Kidney tubule cell (primary cell): ENCODE data around the gene PHLDB3.
"Not testable (repeated sequence)": the region's sequence is repeated elsewhere in the genome, so short reads cannot be mapped to it uniquely, and the experiment has no call there.

Source experiments
- DNase-seq: peaks from one replicate; pipeline ENCODE4 v3.0.0-alpha.2; 2018; ENCODE audit warnings: low spot score

The PHLDB3 gene

DNA sequence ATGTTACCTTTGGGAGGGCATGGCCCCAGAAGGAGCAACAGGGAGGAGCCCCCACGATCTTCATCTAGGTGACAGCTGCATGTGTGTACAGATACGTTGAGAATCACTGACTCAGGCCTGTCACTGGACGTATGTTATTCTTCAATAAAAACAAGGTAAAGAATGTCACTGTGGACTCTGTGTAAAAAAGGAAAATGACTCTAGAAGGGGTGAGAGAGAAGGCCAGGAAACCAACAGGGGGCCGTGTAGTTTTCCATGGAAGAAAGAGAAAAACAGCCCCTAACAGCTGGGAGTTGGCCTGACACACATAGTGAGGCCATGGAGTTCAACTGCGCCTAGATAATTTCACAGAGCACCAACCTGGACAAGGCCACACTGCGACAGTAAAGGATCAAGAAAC, 37.3 kb downstream of the PHLDB3 start:
- DNase-seq, result no peak

DNA sequence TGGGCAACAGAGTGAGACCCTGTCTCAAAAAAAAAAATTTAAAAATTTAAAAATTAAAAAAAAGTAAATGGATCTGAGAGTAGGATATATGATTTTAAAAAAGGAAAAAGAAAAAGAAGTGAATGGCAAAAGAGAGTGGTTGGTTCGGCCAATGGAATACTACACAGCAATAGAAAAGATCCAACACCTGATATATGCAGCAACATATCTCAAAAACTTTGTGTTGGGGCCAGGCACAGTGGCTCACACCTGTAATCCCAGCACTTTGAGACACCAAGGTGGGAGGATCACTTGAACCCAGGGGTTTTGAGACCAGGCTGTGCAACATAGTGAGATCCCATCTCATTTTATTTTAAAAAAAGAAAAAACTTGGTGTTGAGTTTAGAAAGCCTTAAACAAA, 37.8 kb downstream of the PHLDB3 start:
- DNase-seq, result no peak

DNA sequence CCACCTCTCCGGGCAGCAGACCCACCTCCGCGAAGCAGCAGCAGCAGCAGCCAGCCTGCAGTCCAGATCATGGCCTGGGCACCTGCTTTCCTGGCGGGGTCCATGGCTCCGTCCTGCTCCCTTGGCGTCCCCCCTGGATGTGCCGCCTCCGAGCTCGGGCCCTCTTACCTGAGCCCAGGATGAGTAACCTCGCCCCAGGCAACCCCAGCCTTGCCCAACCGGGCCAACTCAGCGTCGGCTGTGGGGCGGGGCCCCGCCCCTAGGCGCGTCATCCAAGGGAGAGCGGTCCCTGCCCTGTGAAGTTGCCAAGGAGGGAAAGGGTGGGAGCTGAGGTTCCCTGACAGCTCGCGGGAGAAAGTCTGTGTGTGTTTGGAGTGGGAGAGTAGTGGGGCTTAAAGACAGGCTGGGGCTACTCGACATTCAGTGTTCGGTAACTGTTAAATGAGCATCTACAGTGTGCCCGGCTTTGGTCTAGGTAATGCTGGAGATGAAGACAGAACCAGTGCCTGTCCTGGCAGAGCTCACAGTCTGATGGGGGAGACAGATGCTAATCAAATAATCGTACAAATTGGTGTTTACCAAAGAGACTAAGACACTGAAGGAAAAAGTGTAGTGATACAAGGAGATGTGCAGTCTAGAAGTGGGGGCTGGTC, 39.0 kb downstream of the PHLDB3 start, which contains the start of gene LYPD3:
TSS of gene LYPD3 (minus strand) at position 141 of the 653 bp plus-strand sequence. CDS start at position 104, 37 bp downstream.
- DNase-seq, result peak; percentile 70

DNA sequence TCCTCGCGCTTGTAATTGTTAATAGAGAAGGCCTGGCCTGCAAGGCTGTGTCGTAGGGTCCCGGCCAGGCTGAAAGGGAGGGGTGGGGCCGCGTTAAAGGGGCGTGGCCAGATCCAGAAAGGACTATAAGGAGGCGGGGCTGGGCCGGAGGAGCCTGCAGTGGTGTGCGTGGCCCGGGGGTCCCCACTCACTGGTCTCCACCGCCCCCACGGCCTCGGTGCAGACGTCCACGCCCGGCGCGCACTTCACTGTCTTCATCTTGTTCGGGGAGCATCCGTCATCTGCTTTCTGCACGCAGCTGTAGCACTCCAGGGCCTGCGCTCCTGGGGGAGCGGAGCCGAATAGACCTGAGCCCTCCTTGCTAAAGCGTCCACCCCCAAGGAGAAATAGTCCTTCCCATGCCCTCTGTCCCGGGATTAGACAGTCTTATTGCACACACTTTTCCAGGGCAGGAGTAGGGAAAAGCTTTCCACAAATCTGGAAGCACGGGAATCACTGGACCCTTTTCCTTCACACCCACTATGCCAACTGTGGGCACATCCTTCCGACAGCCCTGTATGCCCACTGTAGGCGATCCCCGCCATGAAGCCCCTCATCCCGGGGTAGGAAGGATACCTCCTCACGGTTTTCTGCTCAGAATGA, 40.3 kb downstream of the PHLDB3 start:
- no peak for DNase-seq

DNA sequence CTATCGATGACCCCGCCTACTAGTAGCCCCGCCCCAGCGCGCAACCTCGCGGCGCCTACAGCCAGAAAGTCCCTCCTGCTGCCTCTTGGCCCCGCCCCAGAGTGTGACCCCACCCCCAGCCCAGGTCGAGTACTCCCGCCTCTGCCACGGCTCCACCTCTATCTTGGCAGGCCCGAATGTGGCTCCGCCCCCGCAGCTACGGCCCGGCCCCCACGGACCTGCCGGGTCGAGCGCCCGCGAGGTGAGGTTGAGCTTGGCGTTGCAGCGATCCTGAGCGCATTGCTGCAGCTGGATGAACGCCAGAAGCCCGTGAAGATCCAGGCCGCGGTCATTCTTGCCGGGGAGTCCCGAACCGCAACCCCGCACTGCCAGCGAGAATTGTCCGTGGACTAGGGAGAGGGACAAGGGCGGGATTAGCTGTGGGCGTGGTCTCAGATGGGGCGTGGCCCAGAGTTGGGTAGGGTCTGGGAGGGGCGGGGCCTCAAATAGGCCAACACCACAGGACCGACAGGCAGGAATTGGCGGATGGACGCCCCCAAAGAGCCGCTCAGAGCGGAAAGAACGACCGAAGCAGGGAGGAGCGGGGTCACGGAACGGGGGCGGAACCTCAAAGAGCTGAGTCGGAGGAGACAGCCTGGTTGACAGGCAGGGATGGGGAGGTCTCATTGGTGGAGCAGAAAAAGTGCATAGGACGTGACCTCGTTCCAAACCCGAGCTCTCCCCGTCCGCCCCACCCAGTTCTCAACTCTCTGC, 41.0 kb downstream of the PHLDB3 start:
- peak; percentile 91 for DNase-seq

DNA sequence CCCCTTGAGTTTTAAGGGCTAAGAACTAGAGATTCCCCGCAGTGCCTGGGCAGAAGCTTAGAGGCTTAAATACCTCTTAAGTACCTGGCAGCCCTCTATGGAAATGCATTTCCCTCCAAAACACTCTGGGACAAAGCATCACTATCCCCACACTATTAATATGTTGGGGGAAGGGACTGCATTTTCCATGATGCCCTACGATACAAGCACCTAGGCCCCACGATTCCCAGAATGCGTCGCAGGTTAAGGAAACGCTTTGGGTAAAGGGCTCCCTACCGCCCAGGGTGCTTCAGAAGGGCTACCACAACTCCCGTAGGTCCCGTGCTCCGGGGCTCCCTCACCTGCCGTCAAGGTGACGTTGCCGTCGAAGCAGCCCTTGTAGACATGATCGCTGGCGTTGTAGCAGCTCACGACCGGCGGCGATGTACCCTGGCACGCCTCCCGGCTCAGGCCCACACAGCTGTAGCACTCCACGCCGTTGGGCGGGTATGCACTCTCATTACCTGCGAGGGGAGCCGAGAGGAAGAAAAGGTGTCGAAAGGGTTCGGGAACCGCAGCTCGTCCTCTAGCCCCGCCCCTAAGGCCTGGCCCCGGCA, 41.7 kb downstream of the PHLDB3 start:
- DNase-seq, result no peak

DNA sequence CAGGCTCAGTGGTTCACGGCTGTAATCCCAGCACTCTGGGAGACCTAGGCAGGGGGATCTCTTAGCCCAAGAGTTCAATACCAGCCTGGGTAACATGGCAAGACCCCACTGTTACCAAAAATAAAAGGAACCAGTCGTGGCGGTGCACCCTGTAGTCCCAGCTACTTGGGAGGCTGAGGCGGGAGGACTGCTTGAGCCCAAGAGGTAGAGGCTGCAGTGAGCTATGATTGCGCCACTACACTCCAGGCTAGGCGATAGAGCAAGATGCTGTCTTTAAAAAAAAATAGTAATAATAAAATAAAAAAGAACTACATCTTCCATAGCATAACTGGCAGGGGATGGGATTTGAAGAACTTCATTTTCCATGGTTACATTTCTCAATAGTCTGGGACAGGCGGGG, 42.2 kb downstream of the PHLDB3 start:
- DNase-seq, result no peak

DNA sequence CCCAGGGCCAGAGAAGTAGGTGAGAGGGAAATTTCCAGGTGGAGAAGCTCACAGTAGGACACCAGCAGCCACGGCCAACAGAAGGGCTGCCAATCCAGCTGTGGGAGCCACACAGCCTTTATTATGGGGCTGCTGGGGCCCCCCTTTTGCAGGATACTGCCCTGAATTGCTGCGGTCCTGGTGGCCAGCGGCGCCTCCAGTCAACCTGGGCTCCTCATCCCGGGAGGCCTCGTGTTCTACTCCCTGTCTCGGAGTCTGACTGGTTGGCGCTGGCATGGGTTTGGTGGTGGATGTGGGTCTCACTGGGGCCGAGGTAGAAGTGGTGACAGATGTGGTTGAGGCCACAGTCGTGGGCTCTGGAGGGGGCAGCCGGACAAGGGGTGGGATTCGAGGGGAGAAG, 43.2 kb downstream of the PHLDB3 start:
- no peak for DNase-seq

DNA sequence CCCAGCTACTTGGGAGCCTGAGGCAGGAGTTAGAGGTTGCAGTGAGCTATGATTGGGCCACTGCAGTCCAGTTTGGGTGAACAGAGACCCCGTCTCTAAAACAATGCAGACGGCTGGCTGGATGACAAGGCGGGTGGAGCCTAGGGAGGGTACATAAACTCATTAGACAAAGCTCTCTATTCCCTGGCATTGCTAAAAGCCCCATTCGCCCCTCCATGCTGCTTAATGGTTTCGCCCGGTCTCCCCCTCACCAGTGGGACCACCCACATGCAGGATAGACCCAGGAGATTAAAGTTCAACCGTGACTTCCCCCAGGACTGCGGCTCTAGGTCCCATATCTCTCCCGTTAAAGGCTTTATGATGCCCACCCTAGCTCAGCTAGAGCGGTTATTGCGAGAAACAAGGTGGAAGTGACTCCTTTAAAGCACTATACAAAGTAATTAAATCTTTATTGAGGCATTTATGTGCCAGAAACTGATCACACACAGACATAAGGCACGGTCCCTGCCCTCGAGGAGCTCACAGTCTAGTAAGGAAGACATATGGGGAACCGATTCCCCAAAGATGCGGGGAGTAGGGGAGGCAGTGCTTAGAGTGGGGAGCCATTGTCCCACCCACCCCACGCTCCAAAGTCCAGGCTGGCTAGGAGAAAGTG, 44.1 kb downstream of the PHLDB3 start:
- DNase-seq, result no peak

DNA sequence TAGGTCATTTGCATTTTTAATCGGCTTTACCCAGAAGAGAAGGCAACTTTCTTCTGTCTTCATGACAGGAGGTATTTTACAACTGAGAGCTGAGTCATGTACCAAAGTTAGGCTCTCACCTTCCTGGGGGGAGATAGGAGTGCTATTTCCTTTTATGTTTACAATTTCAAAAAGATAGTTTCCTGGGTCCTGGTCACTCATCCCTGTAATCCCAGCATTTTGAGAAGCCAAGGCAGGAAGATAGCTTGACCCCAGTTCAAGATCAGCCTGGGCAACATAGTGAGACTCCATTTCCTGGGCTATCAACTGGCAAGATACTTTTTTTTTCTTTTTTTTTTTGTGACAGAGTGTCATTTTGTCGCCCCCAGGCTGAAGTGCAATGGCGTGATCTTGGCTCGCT, 46.7 kb downstream of the PHLDB3 start:
- peak; percentile 32 for DNase-seq

DNA sequence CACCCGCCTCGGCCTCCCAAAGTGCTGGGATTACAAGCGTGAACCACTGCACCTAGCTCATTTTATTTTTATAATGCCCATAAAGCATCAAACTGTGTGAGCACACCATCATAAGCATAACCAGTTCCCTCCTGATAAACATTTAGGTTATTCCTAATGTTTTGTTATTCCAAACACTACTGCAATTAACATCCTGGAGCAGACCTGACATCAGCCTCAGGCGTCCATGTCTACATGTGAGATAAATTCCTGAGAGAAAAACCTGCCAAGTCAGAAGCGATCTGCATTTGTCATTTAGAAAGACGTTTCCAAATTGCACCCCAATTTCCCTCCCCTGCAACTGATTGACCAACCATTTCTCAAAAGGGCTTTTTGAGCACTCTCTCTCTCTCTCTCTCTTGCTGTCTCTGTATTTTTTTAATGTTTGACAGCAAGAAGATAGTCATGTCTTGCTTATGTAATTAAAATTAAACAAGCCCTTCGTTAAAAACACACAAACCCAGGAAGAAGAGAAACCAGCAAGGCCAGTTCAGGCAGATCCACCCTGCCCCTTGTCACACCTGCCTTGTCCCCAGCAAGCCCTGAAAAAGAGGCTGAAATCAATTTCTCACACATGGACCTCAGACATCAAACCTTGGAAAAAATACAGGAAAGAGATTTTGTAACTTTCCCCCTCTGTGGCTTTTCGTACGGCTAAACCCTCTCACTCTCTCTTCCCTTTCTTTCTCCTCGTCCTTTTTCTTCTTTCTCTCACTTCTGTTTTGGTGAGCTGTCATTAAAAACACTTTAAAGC, 49.0 kb downstream of the PHLDB3 start:
- no peak for DNase-seq

DNA sequence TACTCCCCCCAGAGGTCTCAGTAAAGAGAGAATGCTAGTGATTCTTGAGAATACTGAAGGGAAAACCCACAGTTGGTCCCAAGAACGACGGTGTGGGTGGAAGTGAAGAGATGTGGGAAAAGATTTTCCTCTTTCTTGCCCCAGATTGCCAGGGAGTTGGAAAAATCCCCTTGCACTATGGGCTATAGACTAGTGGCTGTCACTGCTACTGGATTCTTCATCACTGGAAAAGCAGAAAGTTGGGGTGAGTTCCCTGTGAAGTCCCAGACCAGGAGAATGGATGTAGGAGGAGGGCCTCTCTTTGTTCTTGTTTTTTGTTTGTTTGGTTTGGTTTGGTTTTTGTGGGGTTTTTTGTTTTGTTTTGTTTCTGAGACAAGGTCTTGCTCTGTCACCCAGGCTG, 50.5 kb downstream of the PHLDB3 start:
- DNase-seq, result no peak

DNA sequence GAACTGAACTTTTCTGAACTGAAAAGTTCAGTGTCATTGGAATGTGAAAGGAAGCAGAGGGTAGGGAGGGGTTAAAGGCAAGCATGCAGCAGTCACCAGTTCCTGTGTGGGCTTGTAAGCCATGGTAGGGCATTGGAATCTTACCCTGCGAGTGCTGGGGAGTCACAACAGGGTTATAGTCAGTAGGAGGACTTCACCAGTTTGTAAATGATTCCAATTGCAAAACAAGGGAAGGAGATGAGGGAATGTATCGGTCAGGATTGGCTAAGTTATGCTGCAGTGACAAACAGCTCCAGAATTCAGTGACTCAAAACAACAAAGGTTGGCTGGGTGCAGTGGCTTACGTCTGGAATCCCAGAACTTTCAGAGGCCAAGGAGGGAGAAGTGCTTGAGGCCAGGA, 52.0 kb downstream of the PHLDB3 start:
- DNase-seq, result no peak

DNA sequence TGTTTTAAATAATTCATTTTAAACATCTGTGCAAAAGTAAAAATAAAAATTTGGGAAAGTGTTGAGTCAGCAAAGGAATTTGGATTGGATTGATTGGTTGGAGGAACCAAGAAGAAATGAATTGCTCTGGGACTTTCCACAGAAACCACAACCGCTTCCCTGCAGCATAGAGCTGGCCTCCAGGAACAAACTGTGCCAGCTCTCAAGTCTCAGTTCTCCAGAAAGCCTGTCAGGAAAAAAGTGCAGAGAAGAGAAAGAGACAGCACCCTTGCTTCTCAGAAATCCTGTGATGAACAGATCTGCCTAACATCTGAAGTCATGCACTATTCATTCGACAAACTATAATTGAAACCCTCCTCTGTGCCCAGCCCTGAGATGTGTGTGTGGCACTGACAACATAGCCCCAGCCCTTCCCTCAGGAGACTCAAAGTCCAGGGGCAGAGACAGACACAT, 54.0 kb downstream of the PHLDB3 start:
- peak; percentile 69 for DNase-seq

DNA sequence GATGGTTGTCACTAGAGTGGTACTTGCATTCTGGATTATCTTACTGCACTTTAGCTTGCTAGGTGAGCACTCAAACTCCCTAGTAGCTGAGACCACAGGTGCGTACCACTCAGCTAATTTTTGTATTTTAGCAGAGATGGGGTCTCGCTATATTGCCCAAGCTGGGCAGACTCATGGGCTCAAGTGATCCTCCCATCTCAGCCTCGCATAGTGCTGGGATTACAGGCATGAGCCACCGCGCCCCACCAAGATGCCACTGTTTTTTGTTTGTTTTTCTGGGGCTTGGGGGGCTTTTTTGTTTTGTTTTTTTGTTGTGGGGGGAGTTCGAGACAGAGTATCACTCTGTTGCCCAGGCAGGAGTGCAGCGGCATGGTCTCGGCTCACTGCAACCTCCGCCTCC, 56.9 kb downstream of the PHLDB3 start:
- no peak for DNase-seq

DNA sequence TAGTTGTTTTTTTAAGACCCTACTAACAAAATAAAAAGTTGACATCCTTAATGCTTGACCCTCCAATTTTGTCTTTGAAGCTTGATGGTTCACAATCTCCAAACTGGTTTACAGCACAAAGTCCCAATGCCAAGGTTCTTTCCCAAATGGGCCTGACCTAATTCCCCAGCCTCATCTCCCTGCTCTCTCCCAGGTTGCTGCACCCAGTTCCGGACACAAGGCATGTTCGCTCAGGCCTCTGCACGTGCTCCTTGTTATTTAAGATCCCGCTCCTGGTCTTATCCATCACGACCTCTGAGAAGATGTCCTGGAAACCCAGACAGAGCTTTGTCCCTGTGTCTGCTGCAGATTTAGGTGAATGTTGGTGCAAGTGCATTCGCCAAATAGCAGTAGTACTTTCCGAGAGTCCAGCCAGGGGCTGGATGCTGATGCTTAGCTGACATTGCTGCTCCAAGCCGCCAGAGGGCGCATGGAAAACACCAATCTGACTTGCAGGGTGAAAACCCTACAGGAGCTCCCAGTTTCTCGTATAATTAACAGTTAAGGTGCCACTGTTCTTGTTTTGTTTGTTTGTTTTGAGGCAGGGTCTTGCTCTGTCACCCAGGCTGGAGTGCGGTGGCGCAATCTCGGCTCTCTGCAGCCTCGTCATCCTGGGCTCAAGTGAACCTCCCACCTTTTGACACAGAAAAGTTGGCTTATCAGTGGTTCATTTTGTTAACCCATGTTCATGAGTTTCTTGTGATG, 57.6 kb downstream of the PHLDB3 start:
- DNase-seq, result peak; percentile 76

DNA sequence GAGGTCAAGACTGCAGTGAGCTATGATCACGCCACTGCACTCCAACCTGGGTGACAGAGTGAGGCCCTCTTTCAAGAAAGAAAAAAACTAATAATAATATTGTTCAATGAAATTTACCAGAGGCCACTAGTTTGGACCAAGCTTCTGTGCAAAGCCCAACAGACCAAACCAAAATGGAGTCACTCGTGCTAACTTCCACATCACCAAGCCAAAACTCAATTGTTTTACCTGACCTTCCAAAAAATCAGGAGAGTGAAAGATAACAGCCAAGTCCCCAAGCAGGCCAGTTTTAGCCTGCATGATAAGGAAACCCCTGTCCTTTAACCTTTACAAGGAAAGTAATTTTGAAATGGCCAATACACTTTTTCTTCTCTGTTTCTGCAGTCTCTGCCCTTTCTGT, 59.1 kb downstream of the PHLDB3 start:
- no peak for DNase-seq

DNA sequence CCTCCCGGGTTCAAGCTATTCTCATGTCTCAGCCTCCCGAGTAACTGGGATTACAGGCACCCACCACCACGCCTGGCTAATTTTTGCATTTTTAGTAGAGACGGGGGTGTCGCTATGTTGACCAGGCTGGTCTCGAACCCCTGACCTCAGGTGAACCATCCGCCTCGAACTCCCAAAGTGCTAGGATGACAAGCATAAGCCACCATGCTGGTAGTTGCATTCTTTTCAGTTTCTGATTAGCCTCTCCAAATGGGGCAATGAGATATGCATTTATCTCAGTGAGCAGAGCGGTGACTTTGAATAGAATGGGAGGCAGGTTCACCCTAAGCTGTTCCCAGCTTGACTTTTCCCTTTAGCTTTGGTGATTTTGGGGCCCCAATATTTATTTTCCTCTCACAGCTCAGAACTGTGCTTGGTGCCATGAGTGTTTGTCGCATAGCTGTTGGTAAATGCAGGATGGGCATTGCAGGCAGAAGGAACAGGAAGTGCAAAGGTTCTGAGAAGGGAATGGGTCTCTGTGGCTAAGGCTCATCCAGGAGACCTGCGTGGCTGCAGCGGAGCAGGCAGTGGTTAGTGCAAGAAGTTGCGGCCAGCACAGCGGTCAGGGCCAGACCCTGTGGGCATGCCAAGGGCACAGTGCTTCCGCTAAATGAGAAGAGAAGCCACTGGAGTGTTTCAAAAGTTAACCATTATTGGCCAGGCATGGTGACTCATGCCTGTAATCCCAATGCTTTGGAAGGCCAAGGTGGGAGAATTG, 59.8 kb downstream of the PHLDB3 start:
- peak; percentile 87 for DNase-seq

DNA sequence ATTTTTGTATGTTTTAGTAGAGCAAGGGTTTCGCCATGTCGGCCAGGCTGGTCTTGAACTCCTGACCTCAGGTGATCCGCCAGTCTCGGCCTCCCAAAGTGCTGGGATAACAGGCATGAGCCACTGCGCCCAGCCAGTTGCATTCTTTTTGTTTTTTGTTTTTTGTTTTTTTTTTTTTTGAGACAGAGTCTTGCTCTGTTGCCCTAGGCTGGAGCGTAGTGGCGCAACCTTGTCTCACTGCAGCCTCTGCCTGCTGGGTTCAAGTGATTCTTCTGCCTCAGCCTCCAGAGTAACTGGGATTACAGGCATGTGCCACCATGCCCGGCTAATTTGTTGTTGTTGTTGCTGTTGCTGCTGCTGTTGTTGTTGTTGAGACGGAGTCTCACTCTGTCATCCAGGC, 60.5 kb downstream of the PHLDB3 start:
- not testable (repeated sequence) for DNase-seq

DNA sequence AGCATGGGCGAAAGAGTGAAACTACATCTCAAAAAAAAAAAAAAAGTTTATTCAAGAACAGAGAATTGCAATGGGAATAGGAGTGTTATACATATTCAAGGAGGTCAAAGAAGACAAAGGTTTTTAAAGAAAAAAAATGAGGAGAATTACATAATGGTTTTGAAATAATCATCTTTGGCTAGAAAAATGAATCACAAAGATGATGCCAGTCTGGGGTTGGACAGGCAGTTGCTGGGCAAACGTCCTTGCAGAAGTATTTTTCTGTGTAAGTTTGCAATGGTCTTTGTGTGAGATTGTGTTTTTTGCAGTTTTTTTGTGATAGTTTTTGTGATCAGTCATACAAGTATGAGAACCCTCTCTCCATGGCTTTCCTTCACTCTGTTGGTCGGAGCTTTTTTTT, 62.8 kb downstream of the PHLDB3 start:
- no peak for DNase-seq
